ENCODE results near the gene ZFHX3.

DNA sequence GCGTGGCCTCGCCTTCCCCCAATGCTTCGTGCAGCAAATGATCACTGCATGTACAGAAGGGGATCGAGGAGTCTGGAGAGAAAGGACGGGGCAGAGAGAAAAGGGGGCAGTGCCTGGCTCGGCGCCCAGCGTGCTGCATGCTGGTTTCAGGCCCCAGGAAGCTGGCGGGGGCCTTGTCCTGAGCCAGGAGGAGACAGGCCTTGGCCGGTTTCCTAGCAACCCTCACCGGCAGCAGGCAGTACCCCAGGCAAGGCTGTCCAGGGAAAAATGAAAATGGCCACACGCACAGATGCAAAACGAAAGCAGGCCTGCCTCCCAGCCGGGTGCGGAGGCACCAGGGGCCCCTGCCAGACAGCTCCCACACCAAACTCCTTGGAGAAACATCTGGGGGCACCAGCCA, 126.3 kb downstream of the ZFHX3 start:
- TF ChIP-seq, protein P1, sequence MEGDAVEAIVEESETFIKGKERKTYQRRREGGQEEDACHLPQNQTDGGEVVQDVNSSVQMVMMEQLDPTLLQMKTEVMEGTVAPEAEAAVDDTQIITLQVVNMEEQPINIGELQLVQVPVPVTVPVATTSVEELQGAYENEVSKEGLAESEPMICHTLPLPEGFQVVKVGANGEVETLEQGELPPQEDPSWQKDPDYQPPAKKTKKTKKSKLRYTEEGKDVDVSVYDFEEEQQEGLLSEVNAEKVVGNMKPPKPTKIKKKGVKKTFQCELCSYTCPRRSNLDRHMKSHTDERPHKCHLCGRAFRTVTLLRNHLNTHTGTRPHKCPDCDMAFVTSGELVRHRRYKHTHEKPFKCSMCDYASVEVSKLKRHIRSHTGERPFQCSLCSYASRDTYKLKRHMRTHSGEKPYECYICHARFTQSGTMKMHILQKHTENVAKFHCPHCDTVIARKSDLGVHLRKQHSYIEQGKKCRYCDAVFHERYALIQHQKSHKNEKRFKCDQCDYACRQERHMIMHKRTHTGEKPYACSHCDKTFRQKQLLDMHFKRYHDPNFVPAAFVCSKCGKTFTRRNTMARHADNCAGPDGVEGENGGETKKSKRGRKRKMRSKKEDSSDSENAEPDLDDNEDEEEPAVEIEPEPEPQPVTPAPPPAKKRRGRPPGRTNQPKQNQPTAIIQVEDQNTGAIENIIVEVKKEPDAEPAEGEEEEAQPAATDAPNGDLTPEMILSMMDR (IDR thresholded peaks at IDR 0.05), result no peak
- no peak for TF ChIP-seq POLR2A (IDR thresholded peaks at IDR 0.05)

All from tibial nerve (tissue), 3 donors.